ENCODE results near the gene TFF3. TPM values are rescaled to one million over a fixed set of nuclear protein-coding genes. Genes with fewer than 3 reads are reported as not detected.

TFF3 gene
- total and polyA plus RNA-seq, 2 of the 4 experiments (the other 2 are of a cell fraction) = not detected

GRCh38 chr21:42281181-42281680 lies 34.0 kb downstream of the TFF3 start:
- POLR2A ChIA-PET (ENCODE audit: unreplicated experiment) = no interaction called here
- CTCF ChIA-PET = no interaction called here

More at GRCh38 chr21:42281181-42281680, 34.0 kb downstream of the TFF3 start:
- no peak overlapping the region for H2BK15ac ChIP-seq (ENCODE audit: low read depth, low read length)
- no peak overlapping the region for H3K4me3 ChIP-seq (ENCODE audit: insufficient read depth, low read depth, low read length)
- no peak overlapping the region for H4K91ac ChIP-seq (ENCODE audit: insufficient read depth, low read depth, low read length)
- no peak overlapping the region for H2BK120ac ChIP-seq (ENCODE audit: low read depth, low read length)
- WGBS, 2 experiments (ENCODE audit: extremely low coverage in 2 of 2, insufficient read length in 1 of 2) = 87% methylated on average over 9 of the region's 12 CpGs; no CpG with 5 or more reads in 1 of the 2 experiments
- H3K18ac ChIP-seq (ENCODE audit: low read depth, low read length) = no peak overlapping the region
- H2AFZ ChIP-seq (replicated peaks; ENCODE audit: low read length, poor library complexity) = no peak overlapping the region
- intact Hi-C loops (cut with micrococcal nuclease) = no loop called here
- no peak overlapping the region for H3K56ac ChIP-seq (ENCODE audit: extremely low read depth, insufficient read depth, low read length)
- ATAC-seq (ENCODE audit: low read depth) (no peak), DNase-seq (no peak)
- no peak overlapping the region for H3K4ac ChIP-seq (ENCODE audit: low read depth, low read length)
- H2AK5ac ChIP-seq (ENCODE audit: low read depth, low read length) = no peak overlapping the region
- H3K9me3 ChIP-seq (ENCODE audit: control insufficient read depth, insufficient read depth, low read length) = no peaks in the 10 kb centered on the region
- no peak overlapping the region for H3K4me2 ChIP-seq (ENCODE audit: low read depth, low read length)
- no peak overlapping the region for H3K23ac ChIP-seq (ENCODE audit: low read depth, low read length)
- peaks cover 7% of the 10 kb centered on the region; the same call in 1 of the 2 replicates for H3K4me1 ChIP-seq (ENCODE audit: control insufficient read depth, insufficient read depth, low read length)
- H2AK9ac ChIP-seq (replicated peaks; ENCODE audit: low read depth, low read length, poor library complexity) = no peak overlapping the region
- H3K9ac ChIP-seq (ENCODE audit: low read depth, low read length) = no peak overlapping the region
- H3K36me3 ChIP-seq (ENCODE audit: control insufficient read depth, insufficient read depth, low read length) = peaks cover 15% of the 10 kb centered on the region; the same call in 1 of the 2 replicates
- no peaks in the 10 kb centered on the region for H3K27me3 ChIP-seq (ENCODE audit: control insufficient read depth, insufficient read depth, low read length)
- H3K14ac ChIP-seq (replicated peaks; ENCODE audit: low read depth, low read length) = no peak overlapping the region
- no peak overlapping the region for H4K5ac ChIP-seq (ENCODE audit: low read depth, low read length)
- no peaks in the 10 kb centered on the region for H4K20me1 ChIP-seq (ENCODE audit: insufficient read depth, low read length)
- no peak overlapping the region for H3K27ac ChIP-seq (ENCODE audit: insufficient read depth, low read length)
- H2BK5ac ChIP-seq (ENCODE audit: low read depth, low read length, poor library complexity, severe bottlenecking) = no peak overlapping the region
- BruUV-seq (replicated peaks) = no TSS peak
- no peak overlapping the region for H2BK20ac ChIP-seq (ENCODE audit: low read depth, low read length)
- no peak for TF ChIP-seq ELK1 (IDR thresholded peaks at IDR 0.05; ENCODE audit: borderline replicate concordance, low read depth, low read length)
- no peak for TF ChIP-seq RAD21 (IDR thresholded peaks at IDR 0.05; ENCODE audit: low read length)
- TF ChIP-seq SMC3 (IDR thresholded peaks at IDR 0.05; ENCODE audit: low read depth, low read length) = no peak
- TF ChIP-seq, protein P1, sequence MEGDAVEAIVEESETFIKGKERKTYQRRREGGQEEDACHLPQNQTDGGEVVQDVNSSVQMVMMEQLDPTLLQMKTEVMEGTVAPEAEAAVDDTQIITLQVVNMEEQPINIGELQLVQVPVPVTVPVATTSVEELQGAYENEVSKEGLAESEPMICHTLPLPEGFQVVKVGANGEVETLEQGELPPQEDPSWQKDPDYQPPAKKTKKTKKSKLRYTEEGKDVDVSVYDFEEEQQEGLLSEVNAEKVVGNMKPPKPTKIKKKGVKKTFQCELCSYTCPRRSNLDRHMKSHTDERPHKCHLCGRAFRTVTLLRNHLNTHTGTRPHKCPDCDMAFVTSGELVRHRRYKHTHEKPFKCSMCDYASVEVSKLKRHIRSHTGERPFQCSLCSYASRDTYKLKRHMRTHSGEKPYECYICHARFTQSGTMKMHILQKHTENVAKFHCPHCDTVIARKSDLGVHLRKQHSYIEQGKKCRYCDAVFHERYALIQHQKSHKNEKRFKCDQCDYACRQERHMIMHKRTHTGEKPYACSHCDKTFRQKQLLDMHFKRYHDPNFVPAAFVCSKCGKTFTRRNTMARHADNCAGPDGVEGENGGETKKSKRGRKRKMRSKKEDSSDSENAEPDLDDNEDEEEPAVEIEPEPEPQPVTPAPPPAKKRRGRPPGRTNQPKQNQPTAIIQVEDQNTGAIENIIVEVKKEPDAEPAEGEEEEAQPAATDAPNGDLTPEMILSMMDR (conservative IDR thresholded peaks at IDR 0.05; ENCODE audit: low read depth, low read length) = no peak
- no peak for TF ChIP-seq NFE2L2 (IDR thresholded peaks at IDR 0.05; ENCODE audit: low read depth, low read length)
- TF ChIP-seq CEBPB (IDR thresholded peaks at IDR 0.05; ENCODE audit: low read depth, low read length) = no peak
- TF ChIP-seq MAZ (IDR thresholded peaks at IDR 0.05; ENCODE audit: borderline replicate concordance, low read depth, low read length) = no peak
- no peak for TF ChIP-seq BHLHE40 (IDR thresholded peaks at IDR 0.05; ENCODE audit: low read depth, low read length)
- TF ChIP-seq FOS (IDR thresholded peaks at IDR 0.05; ENCODE audit: low read depth, low read length) = no peak
- TF ChIP-seq, protein P2, sequence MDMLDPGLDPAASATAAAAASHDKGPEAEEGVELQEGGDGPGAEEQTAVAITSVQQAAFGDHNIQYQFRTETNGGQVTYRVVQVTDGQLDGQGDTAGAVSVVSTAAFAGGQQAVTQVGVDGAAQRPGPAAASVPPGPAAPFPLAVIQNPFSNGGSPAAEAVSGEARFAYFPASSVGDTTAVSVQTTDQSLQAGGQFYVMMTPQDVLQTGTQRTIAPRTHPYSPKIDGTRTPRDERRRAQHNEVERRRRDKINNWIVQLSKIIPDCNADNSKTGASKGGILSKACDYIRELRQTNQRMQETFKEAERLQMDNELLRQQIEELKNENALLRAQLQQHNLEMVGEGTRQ (IDR thresholded peaks at IDR 0.05; ENCODE audit: low read depth, low read length) = no peak
- no peak for TF ChIP-seq MAFK (IDR thresholded peaks at IDR 0.05; ENCODE audit: low read depth, low read length)
- no peak for TF ChIP-seq MXI1 (IDR thresholded peaks at IDR 0.05; ENCODE audit: borderline replicate concordance, low read depth, low read length)
- no peak for TF ChIP-seq POLR2A (IDR thresholded peaks at IDR 0.05; ENCODE audit: low read depth, low read length)
- TF ChIP-seq RCOR1 (IDR thresholded peaks at IDR 0.05; ENCODE audit: insufficient replicate concordance, low read length) = no peak
- peaks cover 4% of the 10 kb centered on the region; the same call in 1 of the 2 replicates for H3K9me1 ChIP-seq (ENCODE audit: insufficient read depth, low read length)
- in situ Hi-C loops (cut with MboI; ENCODE audit: low sequenced_read_pairs) = no loop called here
- H4K8ac ChIP-seq (ENCODE audit: low read depth in 2 of 2, low read length in 2 of 2) = no peak overlapping the region
- H3K79me1 ChIP-seq (ENCODE audit: low read depth in 1 of 2, low read length in 2 of 2) = no peaks in the 10 kb centered on the region
- dilution Hi-C loops (cut with HindIII; ENCODE audit: low sequenced_read_pairs, unreplicated experiment) = no loop called here
